Small intestine (tissue), 7 donors: ENCODE data around the gene SHOX. TPM values are rescaled to one million over a fixed set of nuclear protein-coding genes. Genes with fewer than 3 reads are reported as not detected.
"Not testable (repeated sequence)": the region's sequence is repeated elsewhere in the genome, so short reads cannot be mapped to it uniquely, and the experiment has no call there.

ENCODE experiments used
- DNase-seq, 2 donors: peaks; one replicate each; pipeline versions ENCODE4 v3.0.0 to v3.0.0-alpha.2; 2013
- FAIRE-seq: peaks from 2 replicates; lab custom pipeline; 2012; peaks lifted over from hg19 to GRCh38; lab: Jason Lieb, UNC
- H3K27ac ChIP-seq, 3 donors: one replicate each; pipeline ENCODE4 v1.5.1; 2013; ENCODE audit warnings: low read length in 2 of 3, mild to moderate bottlenecking in 2 of 3, control low read depth in 1 of 3, inconsistent platforms in 1 of 3, low read depth in 1 of 3, moderate library complexity in 1 of 3
- H3K27me3 ChIP-seq, 3 donors: one replicate each; pipeline ENCODE4 v1.6.1; 2013; ENCODE audit warnings: low read length in 3 of 3, inconsistent platforms in 1 of 3; ENCODE audit not compliant: control insufficient read depth in 3 of 3, insufficient read depth in 3 of 3
- H3K36me3 ChIP-seq, 3 donors: one replicate each; pipeline ENCODE4 v1.6.1; 2013; ENCODE audit warnings: low read length in 3 of 3, inconsistent platforms in 1 of 3, low read depth in 1 of 3, mild to moderate bottlenecking in 1 of 3, moderate library complexity in 1 of 3; ENCODE audit not compliant: control insufficient read depth in 3 of 3, insufficient read depth in 2 of 3
- H3K4me1 ChIP-seq, 3 donors: one replicate each; pipeline ENCODE4 v1.6.1; 2013; ENCODE audit warnings: low read length in 2 of 3, inconsistent platforms in 1 of 3, low read depth in 1 of 3, mild to moderate bottlenecking in 1 of 3, moderate library complexity in 1 of 3; ENCODE audit not compliant: control insufficient read depth in 3 of 3, insufficient read depth in 2 of 3
- H3K4me3 ChIP-seq, 3 donors: one replicate each; pipeline ENCODE4 v1.5.1; 2013; ENCODE audit warnings: low read length in 3 of 3, control low read depth in 1 of 3, inconsistent platforms in 1 of 3, low read depth in 1 of 3, mild to moderate bottlenecking in 1 of 3, moderate library complexity in 1 of 3
- H3K9me3 ChIP-seq, 2 donors: one replicate each; pipeline ENCODE4 v1.6.1; 2013; ENCODE audit warnings: low read depth in 1 of 2, low read length in 1 of 2; ENCODE audit not compliant: control insufficient read depth in 2 of 2, insufficient read depth in 1 of 2
- WGBS, 3 donors: extraction: QIAGEN DNeasy Blood & Tissue Kit; methylation state at CpG; one replicate each; pipeline ENCODE4 v1.1.7; 2013; 5-methylcytosine and 5-hydroxymethylcytosine counted together
- polyA plus RNA-seq, 4 donors: library from polyadenylated mRNA; stranded (reverse) in 3 of 4; unstranded in 1 of 4; fragments of 200-250 nt in 3 of 4; fragments of 120-200 nt in 1 of 4; gene quantifications; one replicate each; pipeline versions ENCODE4 v1.2.1 to v1.2.3, GENCODE V29; 2013
- donor health status: healthy with polysubstance abuse.
- donor health status: control.
- donor health status: control.
- donor health status: Bipolar disorder and iron deficiency.
- donor health status: healthy.

Gene SHOX
- polyA plus RNA-seq, 4 donors, result 0.04 TPM; not detected in 2

GRCh38 chrX:625137-625691 lies 5.4 kb upstream of the SHOX start:
- Histone ChIP-seq H3K9me3 (no peaks in the 10 kb centered on the region), H3K27ac (no peak overlapping the region), H3K27me3 (peaks cover 5 to 19% (median 14%) of the 10 kb centered on the region in 3 donors), H3K36me3 (no peaks in the 10 kb centered on the region), H3K4me3 (no peak overlapping the region), H3K4me1 (no peaks in the 10 kb centered on the region)
- FAIRE-seq, result no peak
- WGBS, 3 donors, result 10 to 21% (median 18%) methylated on average over 12 of the region's 12 CpGs
- no peak for DNase-seq

- H3K27ac ChIP-seq, DNase-seq, H3K4me1 ChIP-seq, H3K36me3 ChIP-seq, H3K4me3 ChIP-seq, H3K9me3 ChIP-seq: not testable (repeated sequence)
- FAIRE-seq, result peak; percentile 90
- WGBS, 3 donors, result 32 to 66% (median 51%) methylated on average over 2 of the region's 2 CpGs
- peaks cover 13 to 25% (median 21%) of the 10 kb centered on the region in 3 donors for H3K27me3 ChIP-seq
Measured at GRCh38 chrX:626047-626446, 4.5 kb upstream of the SHOX start.

- WGBS, 3 donors, result 3 to 7% (median 7%) methylated on average over 13 of the region's 13 CpGs
- H3K27ac ChIP-seq, result no peak overlapping the region
- no peak for DNase-seq
- no peaks in the 10 kb centered on the region for H3K9me3 ChIP-seq
- no peak overlapping the region for H3K4me3 ChIP-seq
- H3K27me3 ChIP-seq, result peaks cover 17 to 23% (median 21%) of the 10 kb centered on the region in 3 donors
- H3K36me3 ChIP-seq, result no peaks in the 10 kb centered on the region
- no peak for FAIRE-seq
- H3K4me1 ChIP-seq, result no peaks in the 10 kb centered on the region
Measured at GRCh38 chrX:626745-627509, 3.7 kb upstream of the SHOX start.

- Histone ChIP-seq H3K9me3 (no peaks in the 10 kb centered on the region), H3K36me3 (no peaks in the 10 kb centered on the region), H3K27me3 (peaks cover 21 to 30% (median 23%) of the 10 kb centered on the region in 3 donors), H3K4me3 (no peak overlapping the region), H3K27ac (no peak overlapping the region), H3K4me1 (no peaks in the 10 kb centered on the region)
- DNase-seq (no peak), FAIRE-seq (no peak)
- 8 to 15% (median 13%) methylated on average over 15 of the region's 15 CpGs for WGBS, 3 donors
Measured at GRCh38 chrX:627510-627981, 3.0 kb upstream of the SHOX start.

- WGBS, 3 donors, result 7 to 10% (median 10%) methylated on average over 4 of the region's 4 CpGs
- Histone ChIP-seq H3K4me1 (no peaks in the 10 kb centered on the region), H3K27ac (no peak overlapping the region), H3K4me3 (no peak overlapping the region), H3K9me3 (no peaks in the 10 kb centered on the region), H3K27me3 (peaks cover 24 to 34% (median 25%) of the 10 kb centered on the region in 3 donors), H3K36me3 (no peaks in the 10 kb centered on the region)
- FAIRE-seq (no peak), DNase-seq (no peak)
Measured at GRCh38 chrX:627995-628394, 2.6 kb upstream of the SHOX start.

- H3K27ac ChIP-seq, result no peak overlapping the region
- H3K4me3 ChIP-seq, result no peak overlapping the region
- H3K9me3 ChIP-seq, result no peaks in the 10 kb centered on the region
- DNase-seq, result no peak
- WGBS, 3 donors, result 6 to 21% (median 11%) methylated on average over 30 of the region's 30 CpGs
- no peaks in the 10 kb centered on the region for H3K36me3 ChIP-seq
- peaks cover 22 to 44% (median 34%) of the 10 kb centered on the region in 3 donors for H3K27me3 ChIP-seq
- FAIRE-seq, result no peak
- no peaks in the 10 kb centered on the region for H3K4me1 ChIP-seq
Measured at GRCh38 chrX:629230-630006, 1.2 kb upstream of the SHOX start.

- 4 to 15% (median 12%) methylated on average over 52 to 62 of the region's 62 CpGs for WGBS, 3 donors
- DNase-seq, result no peak
Measured at GRCh38 chrX:630007-630611, 482 bp upstream of the SHOX start.

GRCh38 chrX:631802-632365 lies 1.3 kb downstream of the SHOX start:
- no peak for DNase-seq
- 3 to 11% (median 7%) methylated on average over 44 of the region's 44 CpGs for WGBS, 3 donors
- Histone ChIP-seq H3K27ac (no peak overlapping the region), H3K4me1 (no peaks in the 10 kb centered on the region), H3K27me3 (peaks cover 26 to 51% (median 44%) of the 10 kb centered on the region in 3 donors), H3K9me3 (no peaks in the 10 kb centered on the region), H3K4me3 (no peak overlapping the region), H3K36me3 (no peaks in the 10 kb centered on the region)
- FAIRE-seq, result no peak

More at GRCh38 chrX:630007-630611, 482 bp upstream of the SHOX start:
- peaks cover 22 to 45% (median 37%) of the 10 kb centered on the region in 3 donors for H3K27me3 ChIP-seq
- no peaks in the 10 kb centered on the region for H3K4me1 ChIP-seq
- H3K4me3 ChIP-seq, result no peak overlapping the region
- H3K9me3 ChIP-seq, result no peaks in the 10 kb centered on the region
- H3K27ac ChIP-seq, result no peak overlapping the region
- no peak for FAIRE-seq
- H3K36me3 ChIP-seq, result no peaks in the 10 kb centered on the region
